Kidney (tissue), 14 donors: ENCODE data around the gene ORAI2. TPM values are rescaled to one million over a fixed set of nuclear protein-coding genes. Genes with fewer than 3 reads are reported as not detected.

Experiments
- DNase-seq, 5 donors: peaks; one replicate each; pipeline ENCODE4 v3.0.0-alpha.2; 2013 to 2020
- FAIRE-seq: peaks from 2 replicates; lab custom pipeline; 2012; peaks lifted over from hg19 to GRCh38; lab: Jason Lieb, UNC
- H3K27ac ChIP-seq, 2 donors: one replicate each; pipeline ENCODE4 v1.7.0; 2013; ENCODE audit warnings: low read depth in 2 of 2, low read length in 2 of 2, inconsistent platforms in 1 of 2
- H3K27me3 ChIP-seq: one replicate; pipeline ENCODE4 v1.7.1; 2013; ENCODE audit warnings: low read length, inconsistent platforms; ENCODE audit not compliant: control insufficient read depth, insufficient read depth
- H3K36me3 ChIP-seq, 3 donors: one replicate each; pipeline versions ENCODE4 v1.7.0 to v1.7.1; 2013; ENCODE audit warnings: low read length in 3 of 3, control low read depth in 1 of 3, inconsistent platforms in 1 of 3; ENCODE audit not compliant: insufficient read depth in 3 of 3, control insufficient read depth in 2 of 3
- H3K4me1 ChIP-seq, 3 donors: one replicate each; pipeline versions ENCODE4 v1.7.0 to v1.7.1; 2013; ENCODE audit warnings: low read length in 3 of 3, inconsistent platforms in 1 of 3, low read depth in 1 of 3; ENCODE audit not compliant: control insufficient read depth in 2 of 3, insufficient read depth in 2 of 3
- H3K4me3 ChIP-seq, 3 donors: one replicate each; pipeline versions ENCODE4 v1.7.0 to v1.8.1; 2013; ENCODE audit warnings: low read length in 3 of 3, control low read depth in 1 of 3, inconsistent platforms in 1 of 3
- H3K9ac ChIP-seq, 3 donors: one replicate each; pipeline versions ENCODE4 v1.7.0 to v1.7.1; 2013; ENCODE audit warnings: low read length in 3 of 3, control low read depth in 1 of 3, inconsistent platforms in 1 of 3
- H3K9me3 ChIP-seq, 3 donors: one replicate each; pipeline versions ENCODE4 v1.7.0 to v1.7.1; 2013; ENCODE audit warnings: low read length in 3 of 3, control low read depth in 1 of 3, inconsistent platforms in 1 of 3; ENCODE audit not compliant: control insufficient read depth in 2 of 3, insufficient read depth in 1 of 3
- CTCF ChIP-seq: IDR thresholded peaks from 3 replicates; pipeline ENCODE4 v1.5.1; 2012; ENCODE audit warnings: mild to moderate bottlenecking, moderate library complexity, borderline replicate concordance; ENCODE audit not compliant: insufficient read depth; ENCODE audit errors: extremely low read depth
- intact Hi-C: fragments of 100-400 bp; cut with DNase I; formaldehyde crosslinking; loops from one replicate; pipeline ENCODE4 v1.11.1; 2022
- polyA plus RNA-seq: library from polyadenylated mRNA; stranded (reverse); fragments of 350-450 nt; fragmentation: Illumina TruSeq; extraction: RNeasy Lipid Tissue Mini Kit (QIAGEN cat#74804); gene quantifications from one replicate; pipeline ENCODE4 v1.2.3, GENCODE V29; 2014; ENCODE audit warnings: low read depth, low replicate concordance; ENCODE audit not compliant: insufficient read depth
- total RNA-seq: library from RNA; stranded (reverse); fragmentation: NEBNext Ultra II Directional; extraction: Animal tissue kit (Norgen Biotek cat#: 25700); gene quantifications from one replicate; pipeline ENCODE4 v1.2.1, GENCODE V29; 2021
- donor health status: control.
- donor health status: control.
- donor health status: control.
- donor health status: control.
- donor health status: control.
- donor health status: DM: yes; HTN: yes; CAD: no.
- donor health status: Normal renal cell carcinoma (clear cell type).

ORAI2 gene
- total and polyA plus RNA-seq, 2 donors from 2014 or later: 13.8 to 45.6 TPM

DNA sequence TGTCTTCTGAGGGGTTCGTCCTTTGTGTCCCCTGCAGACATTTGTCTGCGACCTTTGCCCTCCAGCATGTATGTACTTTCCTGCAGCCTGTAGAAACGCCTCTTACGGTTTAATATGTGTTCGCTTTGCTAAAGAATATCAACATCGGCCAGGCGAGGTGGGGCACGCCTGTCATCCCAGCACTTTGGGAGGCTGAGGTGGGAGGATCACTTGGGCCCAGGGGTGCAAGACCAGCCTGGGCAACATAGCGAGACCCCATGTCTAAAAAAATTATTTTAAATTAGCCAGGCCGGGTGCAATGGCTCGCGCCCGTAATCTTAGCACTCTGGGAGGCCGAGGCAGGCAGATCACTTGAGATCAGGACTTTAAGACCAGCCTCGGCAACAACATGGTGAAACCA is 15.8 kb downstream of the ORAI2 start:
- intact Hi-C loops: no loop called here
- Histone ChIP-seq H3K4me3 (no peak overlapping the region), H3K4me1 (peaks cover 0 to 2% (median 0%) of the 10 kb centered on the region in 3 donors), H3K27me3 (no peaks in the 10 kb centered on the region), H3K27ac (no peak overlapping the region), H3K9ac (no peak overlapping the region), H3K9me3 (no peaks in the 10 kb centered on the region), H3K36me3 (peaks cover 0 to 11% (median 0%) of the 10 kb centered on the region in 3 donors)
- DNase-seq: no peak
- no peak for FAIRE-seq
- no peak for TF ChIP-seq CTCF

DNA sequence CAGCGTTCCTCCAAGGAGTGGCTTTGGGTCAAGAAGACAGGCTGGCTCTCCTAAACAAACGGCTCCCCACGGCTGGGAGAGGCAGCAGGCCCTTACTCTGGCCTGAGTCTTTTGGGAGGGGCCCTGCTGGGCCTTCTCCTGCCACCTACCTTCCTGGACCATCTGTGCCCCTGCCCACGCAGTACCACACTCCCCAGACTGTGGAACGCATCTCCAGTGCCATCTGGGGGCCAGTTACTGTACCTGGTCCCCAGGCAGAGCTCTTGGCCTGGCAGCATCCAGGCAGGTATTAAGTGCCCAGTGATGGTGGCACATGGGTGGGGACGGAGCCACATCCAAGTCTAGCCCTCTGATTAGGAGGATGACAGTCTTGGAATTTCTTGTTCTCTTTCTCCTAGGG is 16.9 kb downstream of the ORAI2 start:
- Histone ChIP-seq H3K4me3 (no peak overlapping the region), H3K27me3 (no peaks in the 10 kb centered on the region), H3K9ac (no peak overlapping the region), H3K9me3 (no peaks in the 10 kb centered on the region), H3K4me1 (peaks cover 0 to 2% (median 0%) of the 10 kb centered on the region in 3 donors), H3K36me3 (peaks cover 0 to 7% (median 0%) of the 10 kb centered on the region in 3 donors), H3K27ac (no peak overlapping the region)
- intact Hi-C loops: no loop called here
- DNase-seq (no peak), FAIRE-seq (no peak)
- TF ChIP-seq CTCF: peak; percentile 22

DNA sequence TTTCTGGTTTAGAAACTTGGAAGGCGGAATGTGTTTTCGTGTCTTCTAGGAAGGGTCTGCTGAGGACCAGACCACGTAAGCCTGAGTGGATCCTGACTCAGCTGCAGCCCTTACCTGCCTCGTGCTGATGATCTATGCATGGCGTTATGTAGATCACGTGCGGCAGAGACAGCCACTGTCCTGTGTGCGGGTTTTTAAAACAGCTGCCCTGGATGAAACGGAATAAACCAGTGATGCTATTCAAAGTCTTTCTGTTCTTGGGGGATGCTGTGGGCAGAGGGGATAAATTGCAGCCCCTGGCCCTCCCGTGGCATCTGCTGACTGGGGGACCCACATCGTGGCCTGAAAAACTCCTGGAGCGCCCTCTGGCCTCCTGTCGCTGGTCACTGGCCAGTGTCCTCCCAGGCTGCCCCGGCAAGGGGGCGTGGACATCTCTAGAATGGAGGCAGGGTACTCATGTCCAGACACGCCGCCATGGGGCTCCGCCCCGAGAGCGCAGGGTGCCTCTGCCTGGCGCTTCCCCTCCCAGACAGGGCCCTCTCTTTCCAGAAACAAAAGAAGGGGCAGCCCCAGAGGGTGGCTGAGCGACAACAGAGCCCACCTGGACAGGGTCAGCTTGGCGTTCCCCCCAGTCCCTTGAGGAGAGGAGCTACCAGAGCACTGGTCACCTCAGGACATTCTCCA is 18.1 kb downstream of the ORAI2 start:
- Histone ChIP-seq H3K36me3 (peaks cover 0 to 5% (median 0%) of the 10 kb centered on the region in 3 donors), H3K27me3 (no peaks in the 10 kb centered on the region), H3K4me3 (no peak overlapping the region), H3K9me3 (no peaks in the 10 kb centered on the region), H3K9ac (no peak overlapping the region), H3K27ac (no peak overlapping the region), H3K4me1 (peaks cover 0 to 2% (median 0%) of the 10 kb centered on the region in 3 donors)
- TF ChIP-seq CTCF: no peak
- no peak for FAIRE-seq
- intact Hi-C loops: no loop called here
- DNase-seq: peak in 2 of 5 donors; percentile 33 to 57
